Left cardiac atrium (tissue), 4 donors: ENCODE results near the gene PAN3. TPM values are rescaled to one million over a fixed set of nuclear protein-coding genes. Genes with fewer than 3 reads are reported as not detected.
"Not testable (repeated sequence)": the region's sequence is repeated elsewhere in the genome, so short reads cannot be mapped to it uniquely, and the experiment has no call there.

Experiments
- ATAC-seq, 2 donors: fragments of 200-7000 bp; cut with Tn5 transposase; one replicate each; pipeline ENCODE4 v1.9.1; 2020; ENCODE audit warnings: mild to moderate bottlenecking in 2 of 2, moderate library complexity in 2 of 2
- DNase-seq: peaks from one replicate; pipeline ENCODE4 v3.0.0-alpha.2; 2020
- intact Hi-C, 2 donors: fragments of 100-400 bp; cut with DNase I; formaldehyde crosslinking; loops; one replicate each; pipeline versions ENCODE4 v1.14.1 to v1.15.1; 2022 to 2023
- long read RNA-seq: library from polyadenylated mRNA; unstranded; transcript quantifications from one replicate; pipeline ENCODE4 v2.0.0, GENCODE V29; 2021
- total RNA-seq, 2 donors: library from RNA; stranded (reverse); fragmentation: NEBNext Ultra II Directional; extraction: Animal tissue kit (Norgen Biotek cat#: 25700); gene quantifications; one replicate each; pipeline ENCODE4 v1.2.1, GENCODE V29; 2021
- donor health status: DM: no; HTN: yes; CAD: no.
- donor health status: DM: no; HTN: yes; CAD: no; lungs with severe emphysema.
- donor health status: DM: yes; HTN: yes; CAD: no.
- donor health status: Dilated cardiomyopathy.

The PAN3 gene
- total RNA-seq, result 10 to 100 TPM; 12.3 to 12.8 TPM
- long read RNA-seq, partial matches to known transcripts, result 0 of 2 reads
- long read RNA-seq, other reads (novel, unspliced or antisense), result 2 of 2 reads

DNA sequence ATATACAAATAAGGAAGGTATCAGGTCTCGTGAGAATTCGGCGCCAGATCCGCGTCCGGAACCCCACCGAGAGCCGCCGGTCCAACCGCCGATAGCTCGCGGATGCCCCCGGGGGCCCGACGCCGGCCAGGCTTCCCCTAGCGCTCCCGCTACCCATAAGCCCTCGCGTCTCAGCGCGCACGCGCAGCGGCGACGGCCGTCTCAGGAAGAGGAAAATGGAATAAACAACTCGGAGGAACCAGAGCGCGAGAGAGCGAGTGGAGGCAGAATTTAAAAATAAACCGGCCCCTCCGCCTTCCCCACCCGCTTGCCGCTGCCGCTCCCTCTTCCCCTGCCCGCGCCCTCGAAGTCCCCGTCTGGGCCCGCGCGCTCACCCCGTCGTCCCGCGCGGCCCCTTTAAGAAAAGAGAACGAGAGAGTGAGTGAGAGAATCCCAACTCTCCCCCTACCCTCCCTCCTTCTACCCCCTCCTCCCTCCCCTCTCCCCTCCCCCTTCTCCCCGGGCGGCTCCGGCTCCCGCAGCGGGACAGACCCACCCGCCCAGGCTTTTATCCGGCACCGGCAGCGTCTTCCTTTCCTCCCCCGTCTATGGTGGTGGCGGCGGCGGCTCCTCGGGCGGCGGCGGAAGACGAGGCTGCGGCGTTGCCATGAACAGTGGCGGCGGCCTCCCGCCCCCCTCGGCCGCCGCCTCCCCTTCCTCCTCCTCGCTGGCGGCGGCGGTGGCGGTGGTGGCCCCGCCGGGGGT lies at the start of gene PAN3:
TSS of gene PAN3 (plus strand) at position 534 of the 744 bp plus-strand sequence. CDS start at position 647, 113 bp downstream.
- DNase-seq, result peak; percentile 94
- peak; percentile 81 to 89 for ATAC-seq

GRCh38 chr13:28089065-28089464 lies 49.3 kb upstream of the PAN3 start:
- no peak for DNase-seq
- intact Hi-C loops, result no loop called here
- no peak for ATAC-seq

More for the DNA sequence above, at the start of gene PAN3:
- intact Hi-C loops, result no loop called here

DNA sequence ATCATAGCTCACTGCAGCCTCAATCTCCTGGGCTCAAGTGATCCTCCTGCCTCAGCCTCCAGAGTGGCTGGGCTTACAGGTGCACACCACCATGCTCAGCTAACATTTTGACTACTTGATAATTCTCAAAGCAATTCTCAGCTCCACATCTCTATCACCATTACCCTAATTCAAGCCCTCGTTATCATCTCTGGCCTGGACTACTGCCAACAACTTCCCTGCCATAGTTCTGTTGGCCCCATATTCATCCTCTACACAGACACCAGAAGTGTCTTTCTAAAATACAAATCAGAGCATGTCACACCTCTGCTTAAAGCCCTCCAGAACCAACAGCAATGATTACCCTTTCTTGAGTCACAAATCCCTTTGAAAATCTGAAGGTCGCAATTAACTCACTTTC lies 45.9 kb upstream of the PAN3 start:
- ATAC-seq, result no peak
- intact Hi-C loops, result no loop called here
- no peak for DNase-seq

GRCh38 chr13:28093881-28094280 lies 44.5 kb upstream of the PAN3 start:
- ATAC-seq, result no peak
- intact Hi-C loops, result no loop called here

GRCh38 chr13:28094306-28094705 lies 44.0 kb upstream of the PAN3 start:
- ATAC-seq (no peak), DNase-seq (no peak)
- intact Hi-C loops, result no loop called here

More at GRCh38 chr13:28093881-28094280, 44.5 kb upstream of the PAN3 start:
- no peak for DNase-seq

DNA sequence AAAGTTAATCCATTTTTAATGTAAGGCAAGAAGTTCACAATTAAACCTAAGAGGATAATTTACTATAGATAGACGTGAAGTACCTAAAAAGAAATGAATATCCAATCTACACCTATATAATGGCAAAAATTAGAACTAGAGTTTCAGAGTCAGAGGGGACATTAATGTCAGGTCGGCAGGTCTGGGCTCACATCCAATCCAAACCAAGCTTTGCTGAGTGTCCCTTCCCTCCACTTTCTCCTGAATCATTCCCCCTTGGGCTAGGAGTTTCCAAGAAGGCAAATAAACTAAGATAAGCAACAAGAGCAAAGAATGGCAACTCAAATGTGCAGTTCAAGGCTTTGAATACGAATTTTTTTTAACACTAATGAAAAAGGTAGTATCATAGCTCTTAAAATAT lies 40.8 kb upstream of the PAN3 start:
- no peak for DNase-seq
- ATAC-seq, result no peak
- intact Hi-C loops, result no loop called here

DNA sequence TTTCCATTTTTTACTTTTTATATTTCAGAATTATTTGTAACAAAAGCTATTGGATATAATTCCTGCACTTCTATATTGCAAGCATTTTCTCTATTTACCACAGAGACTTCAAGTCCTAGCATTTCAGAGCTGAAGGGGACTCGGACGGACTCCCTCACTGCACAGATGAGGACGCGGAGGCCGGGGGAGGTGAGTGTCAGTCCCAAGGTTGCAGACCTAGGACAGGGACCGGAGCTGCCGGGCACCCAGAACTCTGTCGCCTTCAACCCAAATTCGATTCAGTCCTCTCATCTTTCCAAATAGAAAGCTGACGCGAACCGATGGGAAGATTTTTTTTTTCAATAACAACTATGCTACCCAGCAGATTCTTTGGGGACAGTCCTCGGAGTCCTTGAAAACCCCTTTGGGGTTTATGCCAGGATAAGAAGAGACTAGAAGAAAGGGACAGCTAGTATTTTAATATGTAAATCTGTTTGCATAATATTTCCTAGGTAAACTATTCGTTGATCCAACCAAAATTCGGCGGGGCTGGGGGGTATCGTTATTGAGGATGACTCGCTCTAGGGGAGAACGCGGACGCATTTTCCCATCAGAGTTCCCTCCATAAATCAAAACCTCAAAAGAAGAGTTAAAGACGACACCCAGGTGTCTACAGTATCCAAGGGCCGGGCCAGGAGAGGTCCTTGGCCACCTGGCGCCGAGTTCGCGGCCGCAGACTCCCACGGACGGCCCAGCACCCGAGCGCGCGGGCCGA lies 38.8 kb upstream of the PAN3 start:
- intact Hi-C loops, result no loop called here
- ATAC-seq (no peak), DNase-seq (no peak)

- peak; percentile 59 to 75 for ATAC-seq
- intact Hi-C loops, result no loop called here
These were observed 37.9 kb upstream of the PAN3 start, which contains the start of gene FLT3 for GRCh38 chr13:28100150-28101121. Gene FLT3, minus strand, starts transcription at chr13:28100576. Its CDS starts 66 bp downstream, at chr13:28100510.

DNA sequence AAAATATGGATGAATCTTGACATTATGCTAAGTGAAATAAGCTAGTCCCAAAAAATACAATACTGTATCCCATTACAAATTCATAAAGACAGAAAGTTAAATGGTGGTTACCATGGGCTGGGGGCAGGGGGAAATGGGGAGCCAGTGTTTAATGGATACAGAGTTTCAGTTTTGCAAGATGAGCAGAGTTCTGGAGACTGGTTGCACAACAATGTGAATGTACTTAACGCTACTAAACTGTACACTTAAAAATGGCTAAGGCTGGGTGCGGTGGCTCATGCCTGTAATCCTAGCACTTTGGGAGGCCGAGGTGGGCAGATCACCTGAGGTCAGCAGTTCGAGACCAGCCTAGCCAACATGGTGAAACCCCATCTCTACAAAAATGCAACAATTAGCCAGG lies 36.5 kb upstream of the PAN3 start:
- ATAC-seq, intact Hi-C loops, DNase-seq: not testable (repeated sequence)

More at GRCh38 chr13:28100150-28101121, 37.9 kb upstream of the PAN3 start, which contains the start of gene FLT3:
- DNase-seq, result no peak

- DNase-seq, result no peak
- no peak for ATAC-seq
- intact Hi-C loops, result no loop called here
These were observed 31.4 kb upstream of the PAN3 start for GRCh38 chr13:28106976-28107375.

DNA sequence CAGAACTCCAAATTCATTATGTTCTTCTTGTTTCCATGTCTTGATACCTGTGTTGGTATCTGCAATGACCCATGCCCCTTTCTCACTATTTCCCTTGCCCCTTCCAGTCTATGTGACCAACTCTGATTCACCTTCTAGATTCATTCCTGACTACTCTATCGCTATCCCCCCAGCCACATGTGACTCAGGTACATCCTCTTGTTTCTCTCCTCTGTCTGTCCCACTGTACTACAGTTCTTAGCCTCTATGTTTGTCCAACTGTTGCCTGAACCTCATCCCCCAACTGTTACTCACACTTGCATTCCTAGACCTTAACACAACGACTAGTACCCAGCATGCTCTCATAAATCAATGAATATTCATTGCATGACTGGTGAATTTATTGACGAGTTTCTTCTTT lies 27.9 kb upstream of the PAN3 start:
- ATAC-seq (no peak), DNase-seq (no peak)
- intact Hi-C loops, result no loop called here

GRCh38 chr13:28116736-28117135 lies 21.6 kb upstream of the PAN3 start:
- ATAC-seq, result no peak
- DNase-seq, result no peak
- intact Hi-C loops, result no loop called here

- intact Hi-C loops, result no loop called here
- DNase-seq (peak; percentile 67), ATAC-seq (peak in 1 of 2 donors; percentile 17)
These were observed 20.5 kb upstream of the PAN3 start for GRCh38 chr13:28117689-28118377.

GRCh38 chr13:28120317-28120716 lies 18.0 kb upstream of the PAN3 start:
- no peak for DNase-seq
- intact Hi-C loops, result no loop called here
- no peak for ATAC-seq

GRCh38 chr13:28121224-28121623 lies 17.1 kb upstream of the PAN3 start:
- intact Hi-C loops, result no loop called here
- no peak for DNase-seq
- no peak for ATAC-seq

GRCh38 chr13:28128030-28128429 lies 10.3 kb upstream of the PAN3 start:
- DNase-seq, result no peak
- intact Hi-C loops, result no loop called here
- no peak for ATAC-seq

DNA sequence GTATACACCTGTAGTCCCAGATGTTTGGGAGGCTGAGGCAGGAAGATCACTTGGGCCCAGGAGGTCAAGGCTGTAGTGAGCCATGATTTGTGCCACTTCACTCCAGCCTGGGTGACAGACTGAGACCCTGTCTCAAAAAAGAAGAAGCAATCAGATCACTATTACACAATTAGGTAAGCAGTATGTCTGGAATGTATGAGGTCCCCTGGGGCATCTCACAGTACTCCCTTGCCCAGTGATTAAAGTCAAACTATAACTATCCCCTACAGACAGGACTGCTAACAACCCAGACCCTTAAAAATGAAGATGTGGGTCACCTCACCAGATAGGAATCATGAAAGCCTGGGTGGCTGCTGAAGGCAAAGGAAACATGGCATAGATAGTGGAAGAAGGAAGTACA lies 9.4 kb upstream of the PAN3 start:
- intact Hi-C loops, result no loop called here
- no peak for DNase-seq
- ATAC-seq, result no peak

GRCh38 chr13:28129911-28130693 lies 8.2 kb upstream of the PAN3 start:
- no peak for DNase-seq
- intact Hi-C loops, result no loop called here
- ATAC-seq, result peak in 1 of 2 donors; percentile 63
